Measurements from ENCODE around the gene DPEP2.

GRCh38 chr16:67977469-67978227, 21.6 kb downstream of the DPEP2 start:
- TF ChIP-seq CTCF (IDR thresholded peaks at IDR 0.05) (no peak), POLR2A (IDR thresholded peaks at IDR 0.05) (no peak), POLR2AphosphoS5 (IDR thresholded peaks at IDR 0.05) (no peak)

Measured in stomach (tissue), 4 donors.